GM19328 (cell line): Measurements from ENCODE around the gene SEC61A1.

ENCODE experiments used
- ATAC-seq: cut with Tn5 transposase; IDR thresholded peaks from one replicate; pipeline ENCODE4 v1.9.1; 2021; ENCODE audit warnings: mild to moderate bottlenecking, moderate library complexity; ENCODE audit not compliant: unreplicated experiment

SEC61A1 gene

DNA sequence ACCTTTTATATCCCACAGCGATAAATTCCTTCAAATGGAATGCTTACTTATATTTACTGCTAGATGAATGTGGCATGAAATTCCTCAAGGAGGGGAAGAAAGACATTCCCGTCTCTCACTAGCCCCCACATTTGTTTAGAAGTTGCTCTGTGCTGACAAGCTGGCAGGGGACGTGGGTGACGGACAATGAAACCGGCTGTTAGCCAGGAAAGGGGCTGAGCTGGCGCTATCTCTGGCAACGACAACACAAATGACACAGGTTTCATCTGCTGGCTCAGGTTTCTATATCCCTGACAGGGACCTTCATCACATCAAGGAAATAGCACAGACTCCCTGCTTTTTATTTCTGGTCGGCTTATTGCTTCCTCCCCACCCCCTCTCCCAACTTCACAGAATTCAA lies 55.6 kb downstream of the SEC61A1 start:
- no peak for ATAC-seq

DNA sequence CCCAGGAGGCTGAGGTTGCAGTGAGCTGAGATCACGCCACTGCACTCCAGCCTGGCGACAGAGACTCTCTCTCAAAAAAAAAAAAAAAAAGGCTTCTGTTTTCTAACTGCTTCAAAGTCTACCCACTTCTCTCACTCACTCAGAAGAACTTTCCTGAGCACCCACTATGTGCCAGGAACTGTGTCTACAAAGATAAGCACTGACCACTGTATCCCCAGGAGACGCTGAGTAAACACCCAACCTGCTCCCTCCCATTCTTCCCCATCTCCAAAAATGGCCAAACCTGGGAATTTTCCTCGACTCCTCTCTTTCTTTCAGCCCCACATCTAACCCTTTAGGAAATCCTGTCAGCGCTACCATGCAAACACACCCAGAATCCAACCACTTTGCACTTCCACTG lies 58.9 kb downstream of the SEC61A1 start:
- no peak for ATAC-seq

DNA sequence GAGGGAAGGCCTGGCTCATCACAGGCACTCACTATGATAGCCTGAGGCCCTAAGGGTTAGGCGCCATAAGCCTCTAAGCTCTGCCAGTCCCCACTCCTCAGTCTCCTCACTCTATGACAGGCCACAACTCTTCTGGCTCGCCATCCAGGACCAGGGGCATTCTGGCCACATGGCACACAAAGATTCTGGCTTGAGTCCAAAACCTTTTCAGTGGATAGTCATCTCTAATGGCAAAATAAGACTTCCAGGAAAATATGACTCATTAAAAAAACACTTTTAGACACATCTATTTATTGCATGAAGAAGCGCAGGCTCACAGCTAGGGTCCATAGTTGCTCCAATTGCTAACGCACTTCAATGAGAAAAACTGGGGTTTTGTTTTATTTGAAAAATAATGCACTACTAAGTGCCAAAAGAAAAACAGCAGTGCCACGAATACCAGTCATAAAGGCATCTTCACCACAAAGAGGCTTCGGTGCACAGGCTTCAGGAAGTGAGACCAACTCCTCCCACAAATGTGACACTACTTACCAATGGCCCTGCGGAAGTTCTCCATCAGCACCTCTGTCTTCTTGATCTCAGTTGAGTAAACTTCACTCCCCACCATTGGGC lies 60.2 kb downstream of the SEC61A1 start:
- ATAC-seq = no peak

DNA sequence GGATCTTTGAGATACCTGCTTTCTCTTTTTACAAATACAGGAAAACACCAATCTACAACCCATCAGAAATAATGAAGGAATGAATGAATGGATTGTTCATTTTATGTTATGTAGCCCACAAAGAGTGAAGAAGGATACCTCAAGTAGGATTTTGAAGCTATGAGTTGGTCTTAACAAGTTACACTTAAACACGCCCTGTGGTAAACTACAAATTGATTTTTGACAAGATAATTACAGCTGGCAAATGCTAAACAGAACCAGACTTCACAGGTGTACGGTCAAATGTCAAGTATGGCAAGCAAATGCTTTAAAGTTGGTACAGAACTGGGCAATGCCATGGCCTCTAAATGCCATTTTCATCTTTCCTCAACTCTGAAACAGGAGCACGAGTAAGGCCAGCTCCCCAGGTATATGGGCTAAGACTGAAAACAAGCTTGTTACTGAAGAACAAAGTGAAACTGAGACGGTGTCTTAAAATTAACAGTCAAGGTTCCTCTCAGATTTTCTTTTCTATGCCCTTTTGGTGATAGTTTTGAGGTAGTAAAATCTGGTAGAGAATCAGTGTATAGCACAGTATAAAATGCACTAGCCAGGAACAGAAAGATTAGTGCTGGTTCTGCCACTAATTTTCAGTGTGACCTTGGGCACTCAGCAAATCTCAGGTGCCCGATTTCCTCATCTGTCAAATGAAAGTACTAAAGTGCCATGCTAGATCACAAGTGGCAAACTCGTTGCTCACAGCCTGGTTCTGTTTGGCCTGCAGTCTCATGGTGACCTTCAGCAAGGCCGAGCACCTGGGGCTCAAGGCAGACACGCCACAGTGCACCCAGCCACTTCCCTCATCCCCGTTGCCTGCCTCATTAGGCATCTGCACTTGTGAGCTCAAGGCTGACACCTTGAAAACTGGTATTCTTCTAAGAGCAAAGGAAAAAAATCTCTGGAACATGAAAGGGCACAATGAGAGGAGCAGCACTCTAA lies 61.9 kb downstream of the SEC61A1 start:
- ATAC-seq = no peak
